Measurements from ENCODE around the gene GPR37L1.

GRCh38 chr1:202146279-202146678, 23.6 kb downstream of the GPR37L1 start:
- TF ChIP-seq, protein P1, sequence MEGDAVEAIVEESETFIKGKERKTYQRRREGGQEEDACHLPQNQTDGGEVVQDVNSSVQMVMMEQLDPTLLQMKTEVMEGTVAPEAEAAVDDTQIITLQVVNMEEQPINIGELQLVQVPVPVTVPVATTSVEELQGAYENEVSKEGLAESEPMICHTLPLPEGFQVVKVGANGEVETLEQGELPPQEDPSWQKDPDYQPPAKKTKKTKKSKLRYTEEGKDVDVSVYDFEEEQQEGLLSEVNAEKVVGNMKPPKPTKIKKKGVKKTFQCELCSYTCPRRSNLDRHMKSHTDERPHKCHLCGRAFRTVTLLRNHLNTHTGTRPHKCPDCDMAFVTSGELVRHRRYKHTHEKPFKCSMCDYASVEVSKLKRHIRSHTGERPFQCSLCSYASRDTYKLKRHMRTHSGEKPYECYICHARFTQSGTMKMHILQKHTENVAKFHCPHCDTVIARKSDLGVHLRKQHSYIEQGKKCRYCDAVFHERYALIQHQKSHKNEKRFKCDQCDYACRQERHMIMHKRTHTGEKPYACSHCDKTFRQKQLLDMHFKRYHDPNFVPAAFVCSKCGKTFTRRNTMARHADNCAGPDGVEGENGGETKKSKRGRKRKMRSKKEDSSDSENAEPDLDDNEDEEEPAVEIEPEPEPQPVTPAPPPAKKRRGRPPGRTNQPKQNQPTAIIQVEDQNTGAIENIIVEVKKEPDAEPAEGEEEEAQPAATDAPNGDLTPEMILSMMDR (IDR thresholded peaks at IDR 0.05): no peak
- TF ChIP-seq POLR2A (IDR thresholded peaks at IDR 0.05): no peak
